Left lung (tissue), 10 donors: ENCODE data around the gene TMEM35B. TPM values are rescaled to one million over a fixed set of nuclear protein-coding genes. Genes with fewer than 3 reads are reported as not detected.

Experiments used
- ATAC-seq: fragments of 200-7000 bp; cut with Tn5 transposase; one replicate; pipeline ENCODE4 v1.9.1; 2020; ENCODE audit warnings: moderate library complexity
- DNase-seq, 4 donors: peaks; one replicate each; pipeline ENCODE4 v3.0.0-alpha.2; 2013 to 2020
- H3K27ac ChIP-seq, 2 donors: fragments of 200-600 bp; sonication (generic) in 1 of 2; one replicate each; pipeline versions ENCODE4 v1.5.0 to v1.8.0; 2020 to 2021
- H3K27me3 ChIP-seq, 2 donors: fragments of 200-600 bp; sonication (generic) in 1 of 2; one replicate each; pipeline versions ENCODE4 v1.5.0 to v1.8.0; 2020 to 2021
- H3K36me3 ChIP-seq, 2 donors: fragments of 200-600 bp; sonication (generic) in 1 of 2; one replicate each; pipeline versions ENCODE4 v1.5.0 to v1.8.0; 2020 to 2021
- H3K4me1 ChIP-seq, 2 donors: fragments of 200-600 bp; one replicate each; pipeline ENCODE4 v1.8.0; 2021
- H3K4me3 ChIP-seq, 2 donors: fragments of 200-600 bp; sonication (generic) in 1 of 2; one replicate each; pipeline versions ENCODE4 v1.5.0 to v1.8.0; 2020 to 2021; ENCODE audit warnings: mild to moderate bottlenecking in 1 of 2
- H3K9me3 ChIP-seq, 2 donors: fragments of 200-600 bp; sonication (generic) in 1 of 2; one replicate each; pipeline versions ENCODE4 v1.5.0 to v1.8.0; 2020 to 2021
- intact Hi-C, 2 donors: fragments of 100-400 bp; cut with DNase I; formaldehyde crosslinking; loops; one replicate each; pipeline versions ENCODE4 v1.11.2 to v1.14.2; 2022
- polyA plus RNA-seq, 6 donors: library from polyadenylated mRNA; unstranded; fragments of 120-200 nt; gene quantifications; one replicate each; pipeline ENCODE4 v1.2.1, GENCODE V29; 2013; ENCODE audit not compliant: insufficient read length in 6 of 6
- total RNA-seq, 2 donors: library from RNA; stranded (reverse); fragmentation: NEBNext Ultra II Directional; extraction: Animal tissue kit (Norgen Biotek cat#: 25700); gene quantifications; one replicate each; pipeline ENCODE4 v1.2.1, GENCODE V29; 2021
- TF ChIP-seq, protein P1 (sequence below), 2 donors: fragments of 200-600 bp; sonication (generic) in 1 of 2; IDR thresholded peaks; one replicate each; pipeline versions ENCODE4 v1.5.0 to v1.8.0; 2021; ENCODE audit warnings: antibody characterized with exemption in 2 of 2
- donor health status: DM: no; HTN: yes; CAD: no.
- donor health status: DM: no; HTN: no; CAD: no.

Gene TMEM35B
- total and polyA plus RNA-seq, 8 donors = 28.1 to 43.1 (median 30.0) TPM

DNA sequence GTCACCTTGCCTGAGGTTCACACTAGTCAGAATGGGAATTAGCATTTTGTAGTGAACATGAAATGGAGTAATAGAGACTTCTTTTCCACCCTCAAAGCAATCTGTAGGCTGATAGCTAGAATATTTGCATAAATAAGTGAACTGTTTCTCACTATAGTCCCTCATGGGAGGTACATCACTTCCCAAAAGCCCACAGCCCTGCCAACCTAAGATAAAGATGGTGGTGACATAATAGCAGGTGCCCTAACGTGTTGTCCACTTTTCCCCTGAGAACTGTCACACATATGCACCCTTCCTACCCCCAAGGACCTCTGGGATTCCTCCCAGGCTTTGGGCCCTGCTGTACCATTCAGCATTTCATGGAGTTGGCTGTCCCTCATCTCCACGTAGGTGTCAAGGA lies 4.4 kb downstream of the TMEM35B start:
- H3K27me3 ChIP-seq = no peaks in the 10 kb centered on the region
- ATAC-seq = no peak
- H3K4me1 ChIP-seq = peaks cover 10 to 22% of the 10 kb centered on the region in 2 donors
- H3K4me3 ChIP-seq = no peak overlapping the region
- TF ChIP-seq, protein P1, sequence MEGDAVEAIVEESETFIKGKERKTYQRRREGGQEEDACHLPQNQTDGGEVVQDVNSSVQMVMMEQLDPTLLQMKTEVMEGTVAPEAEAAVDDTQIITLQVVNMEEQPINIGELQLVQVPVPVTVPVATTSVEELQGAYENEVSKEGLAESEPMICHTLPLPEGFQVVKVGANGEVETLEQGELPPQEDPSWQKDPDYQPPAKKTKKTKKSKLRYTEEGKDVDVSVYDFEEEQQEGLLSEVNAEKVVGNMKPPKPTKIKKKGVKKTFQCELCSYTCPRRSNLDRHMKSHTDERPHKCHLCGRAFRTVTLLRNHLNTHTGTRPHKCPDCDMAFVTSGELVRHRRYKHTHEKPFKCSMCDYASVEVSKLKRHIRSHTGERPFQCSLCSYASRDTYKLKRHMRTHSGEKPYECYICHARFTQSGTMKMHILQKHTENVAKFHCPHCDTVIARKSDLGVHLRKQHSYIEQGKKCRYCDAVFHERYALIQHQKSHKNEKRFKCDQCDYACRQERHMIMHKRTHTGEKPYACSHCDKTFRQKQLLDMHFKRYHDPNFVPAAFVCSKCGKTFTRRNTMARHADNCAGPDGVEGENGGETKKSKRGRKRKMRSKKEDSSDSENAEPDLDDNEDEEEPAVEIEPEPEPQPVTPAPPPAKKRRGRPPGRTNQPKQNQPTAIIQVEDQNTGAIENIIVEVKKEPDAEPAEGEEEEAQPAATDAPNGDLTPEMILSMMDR (IDR thresholded peaks at IDR 0.05) = no peak
- no peak for DNase-seq
- H3K9me3 ChIP-seq = no peaks in the 10 kb centered on the region
- H3K36me3 ChIP-seq = peaks cover 0 to 23% of the 10 kb centered on the region in 2 donors
- no peak overlapping the region for H3K27ac ChIP-seq
- intact Hi-C loops = no loop called here

DNA sequence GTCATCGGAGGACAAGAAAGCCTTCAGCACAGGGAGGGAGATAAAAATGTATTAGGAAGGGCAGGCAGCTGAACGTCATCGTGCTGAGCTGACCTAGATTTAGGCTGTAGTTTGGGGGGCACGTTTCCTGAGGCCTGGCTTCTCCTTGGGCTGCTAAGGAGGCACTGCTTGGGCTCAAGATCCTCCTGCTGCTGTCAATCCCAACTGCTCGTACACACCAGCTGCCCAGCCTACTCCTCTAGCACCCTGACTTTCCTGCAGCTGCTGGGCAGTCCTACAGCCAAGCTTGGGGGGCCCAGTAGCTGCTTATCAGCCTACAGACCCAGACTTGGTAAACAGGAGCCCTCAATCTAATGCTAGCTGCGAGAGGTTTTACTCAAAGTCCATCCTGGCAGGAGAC lies 6.2 kb downstream of the TMEM35B start:
- peaks cover 0 to 23% of the 10 kb centered on the region in 2 donors for H3K36me3 ChIP-seq
- intact Hi-C loops = no loop called here
- H3K9me3 ChIP-seq = no peaks in the 10 kb centered on the region
- H3K27ac ChIP-seq = no peak overlapping the region
- H3K4me3 ChIP-seq = no peak overlapping the region
- peaks cover 4 to 11% of the 10 kb centered on the region in 2 donors for H3K4me1 ChIP-seq
- no peak for ATAC-seq
- DNase-seq = no peak
- TF ChIP-seq, protein P1 (IDR thresholded peaks at IDR 0.05) = no peak
- no peaks in the 10 kb centered on the region for H3K27me3 ChIP-seq

DNA sequence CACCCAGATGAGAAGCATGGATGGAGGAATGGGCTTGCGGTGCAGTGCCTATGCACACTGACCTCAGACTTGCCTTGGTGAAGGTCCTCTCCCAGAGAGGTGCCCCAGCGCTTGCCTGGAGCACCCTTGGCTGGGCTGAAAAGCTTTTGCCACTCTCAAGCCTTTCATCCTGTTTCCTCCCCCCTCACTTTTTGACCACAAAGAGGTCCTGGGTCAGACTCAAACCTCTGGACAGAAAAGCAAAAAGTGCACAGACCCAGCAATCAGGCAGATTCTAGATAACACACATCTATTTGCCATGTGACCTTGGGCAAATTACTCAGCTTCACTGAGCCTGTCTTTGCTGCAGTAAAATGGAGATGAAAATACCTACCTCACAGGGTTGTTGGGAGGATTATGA lies 7.3 kb downstream of the TMEM35B start:
- H3K4me1 ChIP-seq = peaks cover 0 to under 1% of the 10 kb centered on the region in 2 donors
- H3K9me3 ChIP-seq = no peaks in the 10 kb centered on the region
- intact Hi-C loops = no loop called here
- H3K27ac ChIP-seq = no peak overlapping the region
- ATAC-seq = no peak
- H3K36me3 ChIP-seq = peaks cover 0 to 23% of the 10 kb centered on the region in 2 donors
- TF ChIP-seq, protein P1 (IDR thresholded peaks at IDR 0.05) = no peak
- DNase-seq = no peak
- H3K27me3 ChIP-seq = no peaks in the 10 kb centered on the region
- H3K4me3 ChIP-seq = no peak overlapping the region

DNA sequence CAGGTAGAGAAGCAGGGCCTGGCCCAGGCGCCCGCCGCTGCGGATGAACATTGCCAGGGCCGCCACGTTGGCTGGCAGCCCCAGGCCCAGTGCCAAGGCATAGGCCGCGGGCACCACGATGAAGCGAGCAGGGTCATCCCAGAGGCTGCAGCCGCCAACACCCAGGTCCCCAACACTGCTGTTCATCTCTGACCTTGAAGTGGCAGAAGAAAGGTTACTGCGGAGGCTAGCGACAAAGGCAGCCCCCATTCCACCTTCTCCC lies 8.0 kb downstream of the TMEM35B start:
- ATAC-seq (no peak), DNase-seq (no peak)
- Histone ChIP-seq H3K27me3 (no peaks in the 10 kb centered on the region), H3K27ac (no peak overlapping the region), H3K4me1 (no peaks in the 10 kb centered on the region), H3K4me3 (no peak overlapping the region), H3K36me3 (peaks cover 0 to 23% of the 10 kb centered on the region in 2 donors), H3K9me3 (no peaks in the 10 kb centered on the region)
- intact Hi-C loops = no loop called here
- TF ChIP-seq, protein P1 (IDR thresholded peaks at IDR 0.05) = no peak

DNA sequence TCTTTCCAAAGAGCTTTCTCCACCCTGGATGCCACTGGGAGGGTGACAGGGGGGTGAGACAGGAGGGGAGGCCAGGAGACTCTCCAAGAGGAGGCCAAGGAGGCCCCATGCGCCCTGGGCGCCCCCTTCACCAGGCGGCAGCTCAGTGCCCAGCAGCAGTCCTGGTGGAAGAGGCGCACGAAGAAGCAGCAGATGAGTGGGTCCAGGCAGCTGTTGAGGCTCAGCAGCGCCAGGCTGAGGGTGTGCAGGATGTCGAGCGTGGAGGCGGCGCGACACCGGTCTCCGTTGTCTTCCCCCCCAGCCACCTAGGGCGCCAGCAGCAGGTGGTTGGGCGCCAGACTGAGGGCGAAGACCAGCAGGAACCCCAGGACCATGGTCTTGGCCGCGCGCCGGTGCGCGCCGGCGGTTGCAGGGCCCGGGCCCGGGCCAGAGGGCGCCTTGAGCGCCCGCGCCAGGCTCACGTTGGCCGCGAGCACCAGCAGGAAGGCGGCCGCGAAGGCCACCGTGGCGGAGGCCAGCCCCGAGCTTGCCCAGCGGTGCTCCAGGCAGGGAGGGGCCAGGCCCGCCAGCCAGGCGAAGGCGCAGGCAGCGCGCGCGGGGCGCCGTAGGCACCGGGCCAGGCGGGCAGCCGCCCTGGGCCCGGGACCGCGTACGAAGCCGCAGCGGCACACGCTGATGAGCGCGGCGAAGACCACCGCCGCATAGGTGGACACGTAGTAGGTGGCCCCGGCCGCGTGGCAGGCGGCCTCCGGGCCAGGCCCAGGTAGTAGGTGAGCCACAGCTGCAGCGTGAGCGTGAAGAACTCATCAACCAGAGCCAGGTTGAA lies 8.6 kb downstream of the TMEM35B start:
- Histone ChIP-seq H3K4me3 (no peak overlapping the region), H3K27ac (no peak overlapping the region), H3K4me1 (no peaks in the 10 kb centered on the region), H3K9me3 (no peaks in the 10 kb centered on the region), H3K36me3 (peaks cover 0 to 18% of the 10 kb centered on the region in 2 donors), H3K27me3 (no peaks in the 10 kb centered on the region)
- intact Hi-C loops = no loop called here
- no peak for DNase-seq
- no peak for ATAC-seq
- TF ChIP-seq, protein P1 (IDR thresholded peaks at IDR 0.05) = no peak
